HUDEP-2 (cell line): ENCODE data around the gene NUDCD3.

Source experiments
- DNase-seq, 76 experiments: peaks; one replicate each; lab custom pipeline; 2025; ENCODE audit not compliant: unreplicated experiment in 76 of 76; lab: John Stamatoyannopoulos, UW

Gene NUDCD3

GRCh38 chr7:44374007-44374763 lies 116.3 kb downstream of the NUDCD3 start:
- no peak for DNase-seq

- DNase-seq = no peak
Measured at GRCh38 chr7:44373418-44373740, 117.1 kb downstream of the NUDCD3 start.

- no peak for DNase-seq
Measured at GRCh38 chr7:44372560-44373417, 117.7 kb downstream of the NUDCD3 start.

- no peak for DNase-seq
Measured at GRCh38 chr7:44368885-44369284, 121.6 kb downstream of the NUDCD3 start.

GRCh38 chr7:44368455-44368854 lies 122.0 kb downstream of the NUDCD3 start:
- DNase-seq = no peak

GRCh38 chr7:44367475-44368043 lies 122.9 kb downstream of the NUDCD3 start:
- no peak for DNase-seq

- DNase-seq = no peak
Measured at GRCh38 chr7:44366986-44367385, 123.5 kb downstream of the NUDCD3 start.

GRCh38 chr7:44353668-44354067 lies 136.8 kb downstream of the NUDCD3 start:
- no peak for DNase-seq

GRCh38 chr7:44348851-44349781 lies 141.3 kb downstream of the NUDCD3 start:
- no peak for DNase-seq

GRCh38 chr7:44348300-44348699 lies 142.2 kb downstream of the NUDCD3 start:
- peak in 23 of 76 experiments; percentile 6 to 35 (median 14) for DNase-seq

GRCh38 chr7:44347546-44348114 lies 142.8 kb downstream of the NUDCD3 start:
- no peak for DNase-seq

- DNase-seq = no peak
Measured at GRCh38 chr7:44346063-44346462, 144.4 kb downstream of the NUDCD3 start.

GRCh38 chr7:44341401-44341800 lies 149.1 kb downstream of the NUDCD3 start:
- DNase-seq = no peak

- no peak for DNase-seq
Measured at GRCh38 chr7:44338600-44338999, 151.9 kb downstream of the NUDCD3 start.

- no peak for DNase-seq
Measured at GRCh38 chr7:44336491-44336890, 154.0 kb downstream of the NUDCD3 start.

GRCh38 chr7:44335184-44335583 lies 155.3 kb downstream of the NUDCD3 start:
- DNase-seq = no peak

GRCh38 chr7:44334734-44335097 lies 155.7 kb downstream of the NUDCD3 start:
- no peak for DNase-seq

- no peak for DNase-seq
Measured at GRCh38 chr7:44333911-44334733, 156.3 kb downstream of the NUDCD3 start.

- DNase-seq = peak in 12 of 76 experiments; percentile 6 to 22 (median 13)
Measured at GRCh38 chr7:44331682-44332081, 158.8 kb downstream of the NUDCD3 start.
